NCI-H460 (cell line): Measurements from ENCODE around the gene RIMS3. TPM values are rescaled to one million over a fixed set of nuclear protein-coding genes. Genes with fewer than 3 reads are reported as not detected.
"Not testable (repeated sequence)": the region's sequence is repeated elsewhere in the genome, so short reads cannot be mapped to it uniquely, and the experiment has no call there.

Experiments used
- DNase-seq: peaks from one replicate; pipeline ENCODE4 v3.0.0-alpha.2; 2016; ENCODE audit warnings: low read depth; ENCODE audit errors: extremely low read depth
- polyA plus RNA-seq: library from polyadenylated mRNA; depleted of rRNA; stranded (reverse); fragments of >200 nt; gene quantifications from 2 replicates; pipeline ENCODE4 v1.2.3, GENCODE V29; 2014; cell fraction: nucleus; rRNA removed
- total RNA-seq: library from RNA; depleted of rRNA; stranded (reverse); fragments of >200 nt; shearing (Covaris generic); gene quantifications from 2 replicates; pipeline ENCODE4 v1.2.3, GENCODE V29; 2014; rRNA removed

RIMS3 gene
- total RNA-seq = 0.46 and 0.50 TPM in 2 replicates
- polyA plus RNA-seq = 0.58 and 1.0 TPM in 2 replicates

DNA sequence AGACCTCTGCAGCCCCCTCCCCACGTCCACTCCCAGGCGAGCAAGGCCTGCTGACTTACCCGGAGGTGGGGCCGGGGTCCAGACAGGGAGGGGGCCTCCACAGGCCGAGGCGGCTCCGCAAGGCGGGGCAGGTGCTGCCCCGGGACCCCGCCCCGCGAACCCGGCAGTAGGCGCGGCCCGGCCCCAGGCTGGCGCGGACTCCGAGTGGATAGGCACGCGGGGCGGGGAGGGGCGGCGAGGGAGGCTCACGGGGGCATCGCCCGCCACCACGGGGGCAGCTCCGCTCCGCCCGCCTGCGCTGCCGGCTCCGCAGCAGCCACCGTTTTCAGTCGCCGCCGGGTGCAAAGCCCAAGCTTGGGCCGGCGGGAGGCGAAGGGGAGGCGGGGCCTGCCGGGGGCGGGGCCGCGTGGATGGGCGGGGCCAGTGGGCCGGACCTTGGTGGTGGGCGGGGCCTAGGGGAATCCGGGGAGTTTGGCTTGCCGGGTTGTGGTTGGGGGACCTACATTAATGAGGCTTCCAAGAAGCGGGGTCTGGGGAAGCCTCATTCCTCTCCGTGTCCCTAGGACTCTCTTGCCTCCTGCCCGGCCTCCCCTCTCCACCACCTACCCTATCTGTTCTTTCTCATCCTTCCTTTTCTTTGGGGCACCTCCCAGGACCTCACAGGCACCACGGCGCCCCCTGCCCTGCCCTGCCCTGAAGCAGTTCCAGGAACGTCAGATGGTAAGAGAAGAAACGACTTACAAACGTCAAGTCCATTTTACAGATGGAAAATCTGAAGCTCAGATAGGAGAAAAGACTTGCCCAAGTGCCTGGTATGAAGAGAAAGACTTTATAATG, at the start of gene RIMS3:
TSS of gene RIMS3 (minus strand) at position 348 of the 837 bp plus-strand sequence. CDS start 23,757 bp downstream, outside the sequence.
- DNase-seq = peak; percentile 41

GRCh38 chr1:40712997-40713396, 47.5 kb upstream of the RIMS3 start:
- DNase-seq = no peak

- no peak for DNase-seq
Observed at GRCh38 chr1:40712405-40712944, 47.0 kb upstream of the RIMS3 start.

- DNase-seq = no peak
Observed at GRCh38 chr1:40711465-40712404, 46.3 kb upstream of the RIMS3 start.

GRCh38 chr1:40710581-40711315, 45.3 kb upstream of the RIMS3 start:
- no peak for DNase-seq

DNA sequence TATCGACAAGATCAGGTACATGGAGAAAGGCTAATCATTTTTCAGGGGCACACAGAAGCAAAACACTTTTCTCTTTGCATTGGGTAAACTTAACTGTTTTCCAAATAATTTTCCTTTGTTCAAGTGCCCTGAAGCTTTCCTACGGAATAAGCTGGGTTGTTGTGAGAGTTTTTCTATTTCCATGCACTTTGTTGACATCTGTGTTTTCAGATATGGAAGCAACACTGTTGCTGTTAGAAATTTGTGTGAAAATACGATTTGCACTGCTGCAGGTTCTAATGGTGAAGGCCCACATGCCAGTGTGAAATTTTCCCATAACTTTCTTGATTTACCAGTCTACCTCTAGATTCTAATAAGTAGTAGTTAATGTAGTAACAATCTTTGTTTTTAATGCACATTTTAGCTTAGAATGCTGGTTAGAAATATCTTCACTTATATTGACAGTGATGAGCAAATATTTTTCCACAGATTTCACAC, 44.4 kb upstream of the RIMS3 start:
- DNase-seq = no peak

DNA sequence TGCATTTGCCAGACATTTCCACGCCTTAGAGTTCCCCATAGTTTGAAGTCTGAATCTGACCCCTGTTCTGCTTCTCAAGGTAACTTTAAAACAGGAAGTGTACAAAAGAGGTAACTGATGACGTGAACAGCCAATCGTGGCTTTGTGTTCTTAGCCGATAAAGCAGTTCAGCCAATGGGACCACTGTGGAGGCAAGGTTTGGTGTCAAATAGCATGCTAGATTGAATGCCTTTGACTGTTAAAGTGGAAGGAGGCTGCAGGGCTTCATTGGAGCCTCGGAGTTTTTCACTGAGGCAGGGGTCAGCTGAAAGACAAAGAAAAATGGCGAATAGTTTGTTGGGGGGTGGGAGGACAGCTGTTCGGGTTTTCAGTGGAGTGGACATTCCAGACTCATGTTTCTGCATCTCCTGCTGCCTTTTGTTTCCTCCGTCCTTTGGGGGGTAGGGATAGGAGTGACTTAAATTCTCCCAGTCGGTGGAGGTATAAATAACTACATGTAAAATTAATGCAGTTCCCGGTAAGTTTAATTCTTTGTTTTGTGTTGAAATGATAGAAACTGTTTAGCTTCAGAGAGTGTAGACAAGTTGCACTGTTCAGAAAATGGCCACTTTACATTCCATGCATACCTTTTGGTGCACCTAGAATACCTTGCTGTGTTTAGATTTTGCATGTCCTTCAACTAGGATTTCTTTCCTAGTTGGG, 43.8 kb upstream of the RIMS3 start:
- DNase-seq = peak; percentile 78

DNA sequence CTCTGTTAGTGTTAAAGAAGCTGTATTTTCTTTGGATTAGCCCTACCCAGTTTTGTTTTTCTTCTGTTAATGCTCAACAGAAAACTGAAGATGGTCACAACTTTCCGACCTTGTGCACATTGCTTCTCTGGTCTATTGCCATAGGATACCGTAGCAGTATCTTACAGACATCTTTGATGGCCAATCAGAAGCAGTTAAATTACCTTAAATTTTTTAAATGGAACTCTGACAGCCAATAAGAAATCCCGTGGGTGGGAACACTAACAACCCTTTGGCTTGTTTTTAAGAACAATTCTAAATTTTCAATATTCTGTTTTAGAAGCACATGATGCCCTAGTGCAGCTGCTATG, 43.2 kb upstream of the RIMS3 start:
- DNase-seq = peak; percentile 44

- no peak for DNase-seq
Observed at GRCh38 chr1:40706626-40707025, 41.1 kb upstream of the RIMS3 start.

GRCh38 chr1:40704817-40705733, 39.6 kb upstream of the RIMS3 start:
- no peak for DNase-seq

DNA sequence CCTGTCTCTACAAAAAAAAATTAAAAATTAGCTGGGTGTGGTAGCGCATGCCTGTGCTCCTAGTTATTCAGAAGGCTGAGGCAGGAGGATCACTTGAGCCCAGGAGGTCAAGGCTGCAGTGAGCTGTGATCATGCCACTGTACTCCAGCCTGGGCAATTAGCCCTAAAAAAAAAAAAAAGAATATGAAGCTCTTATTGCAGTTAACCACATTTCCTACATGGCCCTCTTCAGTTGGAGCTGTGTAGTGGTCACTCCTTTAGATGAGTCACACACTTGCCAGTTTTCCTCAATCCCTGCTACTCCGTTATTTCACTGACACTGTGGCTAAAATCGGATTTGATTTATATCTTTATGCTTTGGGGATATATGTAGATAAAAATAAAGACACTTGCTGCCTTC, 37.8 kb upstream of the RIMS3 start:
- DNase-seq = no peak

DNA sequence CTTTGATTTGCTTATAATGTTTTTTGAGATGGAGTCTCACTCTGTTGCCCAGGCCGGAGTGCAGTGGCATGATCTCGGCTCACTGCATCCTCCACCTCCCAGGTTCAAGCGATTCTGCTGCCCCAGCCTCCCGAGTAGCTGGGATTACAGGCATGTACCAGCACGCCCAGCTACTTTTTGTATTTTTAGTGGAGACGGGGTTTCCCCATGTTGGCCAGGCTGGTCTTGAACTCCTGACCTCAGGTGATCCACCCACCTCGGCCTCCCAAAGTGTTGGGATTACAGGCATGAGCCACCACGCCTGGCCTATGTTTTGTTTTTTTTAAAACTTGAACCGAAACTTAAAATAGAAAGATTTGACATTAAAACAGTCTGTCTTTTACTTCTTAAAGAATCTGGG, 37.3 kb upstream of the RIMS3 start:
- DNase-seq = not testable (repeated sequence)

DNA sequence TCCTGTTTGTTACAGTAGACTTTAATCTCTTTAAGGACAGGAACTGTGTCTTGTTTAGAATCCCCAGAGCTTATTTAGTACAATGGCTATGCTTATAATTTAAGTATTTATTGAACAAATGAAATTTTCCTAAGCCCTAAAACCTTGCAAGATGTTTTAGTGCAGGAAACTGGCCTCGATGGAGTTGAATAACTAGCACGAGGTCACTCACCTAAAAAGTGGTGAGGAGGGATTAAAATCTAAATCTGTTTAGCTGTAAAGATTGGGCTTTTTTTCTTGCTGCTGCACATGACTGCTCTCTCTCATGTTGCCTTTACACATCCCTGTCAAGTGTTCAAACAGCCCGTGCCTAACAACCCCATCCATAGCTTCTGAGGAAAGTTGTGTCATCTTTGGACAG, 36.2 kb upstream of the RIMS3 start:
- no peak for DNase-seq

- DNase-seq = no peak
Observed at GRCh38 chr1:40699787-40700186, 34.3 kb upstream of the RIMS3 start.

DNA sequence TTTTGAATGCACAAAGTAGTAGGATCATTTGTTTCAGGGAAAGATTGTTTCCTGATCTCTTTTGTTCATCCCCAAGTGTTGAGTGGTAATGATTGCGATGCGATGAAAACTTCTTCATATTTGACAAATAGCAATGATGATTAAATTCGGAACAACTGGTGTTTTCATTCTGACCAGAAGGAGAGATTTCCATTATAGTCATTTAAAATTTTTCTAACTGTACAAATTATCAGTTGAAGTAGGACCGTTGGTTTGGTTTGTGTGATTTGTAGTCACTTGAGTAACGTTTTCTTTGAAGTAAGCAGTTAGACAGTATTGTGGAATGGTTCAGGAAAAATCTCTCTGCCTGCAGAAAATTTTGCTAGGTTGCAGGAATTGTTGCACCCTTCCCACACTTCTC, 32.0 kb upstream of the RIMS3 start:
- DNase-seq = no peak

GRCh38 chr1:40696294-40696693, 30.8 kb upstream of the RIMS3 start:
- DNase-seq = no peak

DNA sequence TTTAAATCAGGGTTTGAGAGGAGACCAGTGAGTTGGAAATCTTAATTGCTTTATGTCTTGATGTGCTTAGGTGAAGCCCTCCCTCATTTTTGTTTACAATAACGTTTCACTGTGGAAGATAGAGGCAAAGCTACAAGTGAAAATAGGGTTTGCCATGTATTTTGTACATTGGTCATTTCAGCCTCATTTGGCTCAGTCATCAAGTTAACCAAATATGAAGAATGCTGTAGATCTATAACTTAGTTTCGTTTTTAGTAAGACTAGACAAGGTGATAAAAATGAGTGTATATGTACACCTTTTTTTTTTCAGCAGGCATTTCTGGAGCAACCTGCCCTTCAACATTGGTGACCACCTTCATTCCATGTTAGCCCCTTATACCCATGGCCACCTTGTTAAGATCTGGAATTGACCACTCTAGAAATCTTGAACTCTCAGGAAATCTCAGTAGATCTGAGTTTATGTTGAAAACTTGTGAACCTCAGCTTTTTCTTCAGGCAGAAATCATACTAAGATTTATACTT, 28.9 kb upstream of the RIMS3 start:
- no peak for DNase-seq

DNA sequence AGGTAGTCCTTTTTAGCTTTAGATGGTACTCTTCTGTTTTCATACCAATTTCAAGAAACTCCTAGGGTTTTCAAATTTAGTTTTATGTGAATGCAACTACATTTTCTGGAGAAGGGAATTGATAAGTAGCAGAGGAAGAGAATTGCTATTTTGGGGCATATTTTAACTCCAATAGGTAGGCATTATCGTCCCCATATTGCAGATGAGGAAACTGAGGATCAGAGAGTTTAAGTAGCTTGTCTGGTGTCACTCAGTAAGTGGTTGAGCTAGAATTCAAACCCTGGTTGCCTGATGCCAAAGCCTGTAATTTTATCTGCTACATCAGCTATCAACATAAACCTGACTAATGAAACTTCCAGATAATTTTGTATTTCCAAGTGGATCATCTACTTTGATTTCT, 27.9 kb upstream of the RIMS3 start:
- DNase-seq = no peak
